Stimulated activated CD8-positive, alpha-beta memory T cell treated with anti-CD3 and anti-CD28 coated beads, Interleukin-7, amount 100 ng/mL, for 1 hour (primary cell): ENCODE data around the gene TBX18.

Source experiments
- DNase-seq, 2 donors: peaks; one replicate each; pipeline ENCODE4 v3.0.0-alpha.2; 2020; ENCODE audit warnings: low read depth in 2 of 2

TBX18 gene

DNA sequence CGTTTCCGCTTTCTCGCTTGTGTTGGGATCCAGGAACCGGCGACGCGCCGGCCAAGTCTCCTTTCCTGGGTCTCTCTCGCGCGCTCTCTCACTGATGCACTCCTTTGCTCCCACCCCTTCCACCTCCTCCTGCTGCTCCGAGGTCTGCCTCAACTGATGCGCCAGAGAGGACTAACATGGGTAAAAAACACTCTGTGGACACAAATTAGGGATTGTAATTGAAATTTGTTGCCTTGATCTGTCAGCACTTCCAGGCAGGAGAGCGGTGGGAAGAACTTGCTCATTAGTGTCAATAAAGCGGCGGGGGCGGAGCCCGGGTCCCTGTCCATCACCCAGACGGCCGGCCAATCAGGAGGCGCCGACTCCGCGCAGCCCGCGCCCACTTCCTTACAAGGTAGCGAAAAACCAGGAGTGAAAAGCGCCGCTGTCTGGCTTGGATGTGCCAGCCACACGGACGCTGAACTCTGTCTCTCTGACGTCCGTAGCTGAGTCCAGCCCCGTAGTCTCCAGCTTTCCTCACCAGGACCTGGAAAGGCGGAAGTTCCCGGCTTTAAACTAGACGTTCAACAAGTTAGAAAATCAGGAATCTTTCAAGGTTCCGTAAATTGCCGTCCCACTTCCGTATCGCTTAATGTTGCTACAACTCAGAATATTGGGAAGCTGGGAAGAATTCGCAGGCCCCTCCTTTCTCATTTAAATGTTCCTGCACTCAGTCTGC lies at the start of gene TBX18:
Gene TBX18 (minus strand): TSS at position 267 of the 718 bp plus-strand sequence. CDS start 417 bp downstream, outside the sequence.
- DNase-seq, result no peak

- DNase-seq, result no peak
Measured at GRCh38 chr6:84811351-84811750, 47.0 kb upstream of the TBX18 start.

DNA sequence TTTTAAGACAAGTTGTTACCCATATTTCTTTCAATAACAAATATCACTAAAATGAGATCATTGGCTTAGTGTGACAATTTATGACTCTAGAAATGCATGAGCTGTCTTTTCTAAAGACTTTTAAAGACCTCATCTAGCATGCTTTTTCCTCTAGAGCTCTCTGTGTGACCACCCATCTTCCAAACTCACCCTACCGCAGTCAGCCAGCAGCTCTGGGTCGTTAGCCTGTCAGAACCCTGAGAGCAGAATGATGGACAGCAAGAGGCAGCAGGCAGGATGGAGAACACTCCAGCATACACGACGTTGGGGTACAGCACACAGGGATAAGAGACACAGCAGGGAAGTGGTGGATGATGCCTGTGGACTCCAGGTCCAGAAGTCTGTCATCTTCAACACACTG lies 45.1 kb upstream of the TBX18 start:
- DNase-seq, result no peak

- DNase-seq, result no peak
Measured at GRCh38 chr6:84808491-84809061, 44.2 kb upstream of the TBX18 start.

DNA sequence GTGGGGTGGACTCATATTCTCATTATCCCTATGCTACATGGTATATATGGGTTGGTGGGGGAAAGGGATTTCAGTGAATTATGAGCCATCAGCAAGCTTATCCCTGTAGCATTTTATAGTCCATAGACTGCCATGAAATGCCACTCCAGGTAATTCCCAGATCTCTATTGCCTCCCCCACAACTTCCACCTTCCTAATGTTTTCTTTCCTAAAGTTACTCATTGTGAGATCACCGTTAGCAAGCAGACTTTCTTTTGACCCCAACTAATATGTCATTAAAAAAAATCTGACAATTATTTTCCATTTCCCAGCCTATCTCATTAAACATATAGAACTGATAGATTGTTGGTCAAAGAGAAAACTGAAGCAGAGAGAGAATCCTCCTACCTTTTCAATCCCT lies 40.7 kb upstream of the TBX18 start:
- no peak for DNase-seq

DNA sequence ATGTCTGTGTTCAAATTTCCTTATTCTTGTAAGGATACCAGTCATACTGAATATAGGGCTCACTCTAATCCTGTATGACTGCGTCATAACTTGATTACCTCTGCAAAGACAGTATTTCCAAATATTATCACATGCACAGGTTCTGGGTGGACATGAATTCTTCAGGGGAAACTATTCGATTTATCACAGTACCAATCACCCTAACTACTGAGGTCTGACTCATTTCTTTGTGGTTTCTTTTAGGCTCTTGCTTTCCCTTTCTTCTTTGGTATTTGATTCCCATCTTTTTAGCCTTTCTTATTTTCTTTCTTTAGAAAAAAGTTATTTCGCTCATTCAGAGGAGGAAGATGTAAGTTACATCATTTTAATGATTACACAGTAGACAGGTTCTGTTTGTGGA lies 40.3 kb upstream of the TBX18 start:
- no peak for DNase-seq

GRCh38 chr6:84801250-84801649 lies 36.9 kb upstream of the TBX18 start:
- DNase-seq, result no peak

GRCh38 chr6:84798257-84798656 lies 33.9 kb upstream of the TBX18 start:
- no peak for DNase-seq

GRCh38 chr6:84796343-84796742 lies 31.9 kb upstream of the TBX18 start:
- no peak for DNase-seq

DNA sequence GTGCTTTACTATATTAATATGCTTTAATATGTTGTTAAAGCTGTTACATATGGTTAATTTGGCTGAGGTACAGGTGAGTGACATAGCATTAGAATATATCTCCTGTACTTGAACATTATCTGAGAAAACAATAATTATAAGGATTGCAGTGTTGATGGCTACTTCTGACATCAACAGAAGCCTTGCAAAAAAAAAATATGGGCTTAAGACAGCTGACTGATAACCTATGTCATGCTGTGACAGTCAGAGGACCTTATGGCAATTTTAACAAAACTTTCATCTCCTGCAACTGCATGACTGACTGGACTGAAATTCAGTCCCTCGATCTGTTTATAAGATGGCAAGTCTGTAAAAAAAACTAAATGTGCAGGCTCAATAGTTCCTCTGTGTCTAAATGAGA lies 27.5 kb upstream of the TBX18 start:
- no peak for DNase-seq

GRCh38 chr6:84791233-84791632 lies 26.8 kb upstream of the TBX18 start:
- no peak for DNase-seq

DNA sequence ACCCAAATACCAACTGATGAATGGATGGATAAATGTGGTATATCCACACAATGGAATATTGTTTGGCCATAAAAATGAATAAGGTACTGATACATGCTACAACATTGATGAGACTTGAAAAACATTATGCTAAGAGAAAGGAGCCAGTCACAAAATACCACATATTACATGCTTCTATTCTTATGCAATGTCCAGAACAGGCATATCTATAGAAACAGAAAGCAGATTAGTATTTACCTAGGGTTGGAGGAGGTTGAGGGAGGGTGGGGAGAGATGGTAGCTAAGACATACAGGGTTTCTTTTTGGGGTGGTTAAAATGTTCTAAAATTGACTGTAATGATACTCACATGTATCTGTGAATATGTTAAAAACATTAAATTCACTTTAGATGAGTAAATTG lies 24.8 kb upstream of the TBX18 start:
- no peak for DNase-seq

- no peak for DNase-seq
Measured at GRCh38 chr6:84788689-84789088, 24.3 kb upstream of the TBX18 start.

DNA sequence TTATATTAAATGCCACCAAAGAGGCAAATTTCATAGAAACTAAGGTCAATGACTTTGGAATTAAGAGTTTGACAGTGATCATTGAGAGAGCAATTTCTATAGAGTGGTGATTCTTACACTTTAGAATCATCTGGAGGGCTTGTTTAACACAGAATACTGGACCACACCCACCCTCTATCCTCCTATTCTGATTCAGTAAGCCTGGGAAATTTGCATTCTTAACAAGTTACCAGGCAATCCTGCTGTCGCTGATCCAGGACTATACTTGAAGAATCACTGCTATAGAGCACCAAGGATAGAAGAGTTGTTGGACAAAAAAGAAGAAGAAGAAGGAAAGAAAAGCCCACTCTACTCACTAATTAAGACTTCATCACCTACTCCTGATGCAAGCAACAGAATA lies 21.3 kb upstream of the TBX18 start:
- no peak for DNase-seq

GRCh38 chr6:84779917-84780316 lies 15.5 kb upstream of the TBX18 start:
- DNase-seq, result no peak

- no peak for DNase-seq
Measured at GRCh38 chr6:84779380-84779779, 15.0 kb upstream of the TBX18 start.

DNA sequence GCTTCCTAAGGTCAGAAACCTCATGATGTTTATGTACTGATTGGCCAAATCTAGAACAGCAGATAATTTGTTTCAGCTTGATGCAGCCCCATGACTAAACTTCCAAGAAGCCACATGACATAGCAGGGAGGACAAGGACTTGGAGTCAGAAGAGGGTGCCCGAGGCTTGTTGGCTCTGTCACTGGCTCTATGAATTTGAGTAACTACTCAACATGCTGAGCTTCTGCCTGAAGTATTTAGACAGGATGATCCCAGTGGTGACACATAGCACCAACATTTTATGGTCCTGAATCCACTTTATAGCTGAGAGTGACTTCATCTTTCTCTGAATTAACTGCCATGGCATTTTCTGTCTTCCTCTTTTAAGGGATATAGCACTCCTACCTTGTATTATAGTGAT lies 13.5 kb upstream of the TBX18 start:
- DNase-seq, result no peak

DNA sequence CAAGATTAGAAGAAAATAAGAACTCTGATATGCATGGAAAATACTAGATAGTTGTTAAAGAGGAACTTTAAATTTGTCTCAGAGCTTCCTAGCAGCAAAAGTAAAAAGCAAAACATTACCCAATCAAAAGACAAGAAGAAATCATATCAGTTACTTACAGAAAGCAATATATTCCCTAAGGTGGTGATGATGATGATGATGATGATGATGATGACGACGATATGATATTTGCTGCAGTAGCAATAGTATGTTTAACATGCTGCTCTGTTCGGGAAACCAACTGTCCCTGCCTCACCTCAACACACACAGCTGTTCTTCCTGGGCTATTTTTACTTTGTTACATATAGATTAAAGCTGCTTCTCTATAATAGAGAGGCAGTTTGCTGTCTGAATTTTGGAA lies 12.0 kb upstream of the TBX18 start:
- no peak for DNase-seq

DNA sequence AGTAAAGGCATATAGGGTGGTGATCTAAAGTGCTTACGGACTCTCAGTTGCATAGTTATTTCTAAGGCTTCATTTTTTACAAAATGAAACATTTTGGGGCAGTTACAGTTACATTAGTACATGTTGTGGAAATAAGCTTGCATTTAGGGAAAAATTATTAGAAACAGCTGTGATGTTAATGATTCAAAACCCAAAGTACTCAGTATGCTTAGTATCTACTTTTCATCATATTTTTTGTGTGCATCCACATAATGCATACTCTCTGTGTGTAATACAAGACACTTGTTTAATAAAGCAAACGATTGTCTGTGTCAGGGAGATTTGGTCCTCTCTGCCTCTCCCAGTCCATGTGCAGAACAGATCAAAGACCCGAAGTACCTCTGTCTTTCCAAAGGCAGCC lies 11.4 kb upstream of the TBX18 start:
- no peak for DNase-seq

DNA sequence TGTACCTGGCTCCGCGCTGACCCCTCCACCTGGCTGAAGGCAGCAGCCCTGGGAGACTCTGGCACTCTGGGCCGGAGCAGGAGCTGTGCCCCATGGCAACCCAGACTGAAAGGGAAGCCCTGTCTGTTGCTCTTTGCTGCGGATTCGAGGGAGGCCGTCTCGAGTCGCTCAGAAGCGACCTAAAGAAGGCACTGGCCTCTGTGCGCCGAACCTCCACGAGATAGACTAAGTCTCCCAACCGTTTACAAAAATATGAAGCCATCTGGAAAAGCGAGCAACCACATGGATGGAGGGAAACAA lies 10.5 kb upstream of the TBX18 start:
- no peak for DNase-seq

DNA sequence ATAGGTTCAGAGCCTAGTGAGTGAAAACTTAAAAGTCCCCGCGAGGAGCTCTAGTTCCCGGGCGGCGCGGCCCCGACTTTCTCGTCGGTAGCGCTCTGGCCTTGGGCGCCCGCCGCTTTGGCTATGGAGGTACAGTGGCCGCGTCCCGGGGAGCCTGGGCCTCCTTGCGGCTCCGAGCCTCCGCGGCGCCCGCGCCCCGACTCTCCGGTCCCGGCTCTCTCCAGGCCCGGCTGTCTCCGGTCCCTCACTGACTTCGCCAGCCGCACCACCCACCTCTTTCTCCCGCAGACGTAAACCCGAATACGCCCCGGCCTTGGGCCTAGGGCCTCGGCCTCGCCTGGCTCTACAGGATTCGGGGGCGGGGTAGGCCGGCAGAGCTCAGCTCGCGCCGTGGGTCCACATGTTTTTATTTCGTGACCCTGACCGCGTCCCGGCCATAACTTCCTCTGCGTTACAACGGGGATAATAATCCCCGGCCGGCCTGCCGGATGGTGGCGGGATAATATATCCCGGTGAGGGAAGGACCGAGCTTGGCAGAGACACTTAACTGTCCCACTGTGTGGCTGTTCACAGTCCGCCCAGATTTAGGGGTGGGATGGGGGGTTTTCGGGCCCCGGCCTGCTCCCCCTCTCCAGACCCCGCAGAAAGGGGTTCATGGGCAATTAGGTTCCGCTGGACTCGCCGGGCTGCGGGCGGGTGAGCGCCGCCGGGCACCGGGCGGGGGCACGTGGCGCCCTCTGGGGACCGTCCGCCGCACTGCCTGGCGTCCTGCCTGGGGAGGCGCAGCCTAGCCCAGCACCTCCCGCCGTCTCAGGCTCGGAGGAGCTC lies 10.0 kb upstream of the TBX18 start:
- DNase-seq, result no peak

- DNase-seq, result no peak
Measured at GRCh38 chr6:84773431-84774156, 9.2 kb upstream of the TBX18 start.

DNA sequence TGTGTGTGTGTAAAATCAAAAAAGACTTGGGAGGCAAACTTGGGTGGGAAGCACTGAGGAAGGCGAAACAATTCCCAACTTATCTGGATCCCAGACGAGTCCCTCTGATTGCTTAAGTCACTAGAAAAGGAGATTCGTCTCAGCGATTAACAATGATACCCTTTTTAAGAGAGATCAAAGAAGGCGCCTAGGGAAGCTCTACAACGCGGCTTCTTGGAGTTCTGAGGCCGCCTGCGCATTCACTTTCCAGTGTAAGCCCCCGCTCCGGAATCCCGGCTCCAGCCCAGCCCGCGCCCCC lies 8.7 kb upstream of the TBX18 start:
- DNase-seq, result no peak
